Measurements from ENCODE around the gene ADAMTSL1.

DNA sequence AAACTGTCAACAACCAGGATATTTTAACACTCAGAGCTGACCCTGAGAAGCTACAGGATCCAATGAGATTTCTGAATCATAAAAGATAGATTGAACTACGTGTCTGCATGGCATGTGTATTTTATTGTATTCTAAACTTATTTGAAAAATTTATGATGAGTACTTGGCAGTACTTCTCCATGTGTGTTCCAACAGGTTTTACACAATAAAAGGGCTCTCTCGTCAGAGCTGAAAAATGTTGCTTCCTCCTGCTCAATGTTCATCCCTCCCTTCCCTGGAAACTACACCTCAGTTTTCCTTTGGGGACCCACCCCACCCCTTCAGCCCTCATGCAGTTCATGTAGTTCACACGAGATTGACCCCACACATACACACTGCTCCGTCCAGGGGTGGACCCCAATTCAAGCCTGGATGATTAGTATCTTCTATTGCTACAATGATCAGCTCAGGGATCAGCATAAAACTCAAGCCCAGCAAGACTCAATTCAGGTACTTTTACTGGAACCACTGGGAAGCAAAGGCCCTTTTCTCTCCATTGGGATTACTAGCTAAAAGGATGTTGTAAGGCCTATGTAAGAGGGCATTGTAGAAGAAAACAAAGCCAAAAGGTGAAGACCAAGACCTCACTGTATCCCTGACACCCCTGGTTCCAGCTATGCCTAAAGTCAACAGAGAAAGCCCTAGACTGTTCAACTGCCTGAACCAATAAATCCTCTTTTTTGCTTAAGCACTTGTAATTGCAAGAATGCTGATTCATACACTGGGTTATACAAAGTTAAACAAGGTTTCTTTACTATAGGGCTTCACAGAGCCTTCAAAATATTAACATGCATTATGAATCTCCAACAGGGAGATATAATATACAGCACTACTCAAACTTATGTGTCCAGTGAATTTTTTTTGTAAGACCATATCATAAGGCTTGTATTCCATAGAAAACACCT, 446.5 kb downstream of the ADAMTSL1 start:
- TF ChIP-seq CTCF (IDR thresholded peaks at IDR 0.05) = no peak
- TF ChIP-seq POLR2AphosphoS5 (IDR thresholded peaks at IDR 0.05; ENCODE audit: low read depth, low read length) = no peak

Measured in Panc1 (cell line).